NK-92 treated with Interleukin-12 subunit alpha and Interleukin-12 subunit beta, amount 100 ng/mL, for 24 hours (cell line): ENCODE data around the gene TNRC6C.
"Not testable (repeated sequence)": the region's sequence is repeated elsewhere in the genome, so short reads cannot be mapped to it uniquely, and the experiment has no call there.

ENCODE experiments used
- DNase-seq: peaks from one replicate; lab custom pipeline; 2025; lab: John Stamatoyannopoulos, UW

Gene TNRC6C

GRCh38 chr17:78112518-78113471 lies 154.3 kb downstream of the TNRC6C start:
- DNase-seq = peak; percentile 49

GRCh38 chr17:78113804-78114785 lies 155.6 kb downstream of the TNRC6C start:
- DNase-seq = no peak

DNA sequence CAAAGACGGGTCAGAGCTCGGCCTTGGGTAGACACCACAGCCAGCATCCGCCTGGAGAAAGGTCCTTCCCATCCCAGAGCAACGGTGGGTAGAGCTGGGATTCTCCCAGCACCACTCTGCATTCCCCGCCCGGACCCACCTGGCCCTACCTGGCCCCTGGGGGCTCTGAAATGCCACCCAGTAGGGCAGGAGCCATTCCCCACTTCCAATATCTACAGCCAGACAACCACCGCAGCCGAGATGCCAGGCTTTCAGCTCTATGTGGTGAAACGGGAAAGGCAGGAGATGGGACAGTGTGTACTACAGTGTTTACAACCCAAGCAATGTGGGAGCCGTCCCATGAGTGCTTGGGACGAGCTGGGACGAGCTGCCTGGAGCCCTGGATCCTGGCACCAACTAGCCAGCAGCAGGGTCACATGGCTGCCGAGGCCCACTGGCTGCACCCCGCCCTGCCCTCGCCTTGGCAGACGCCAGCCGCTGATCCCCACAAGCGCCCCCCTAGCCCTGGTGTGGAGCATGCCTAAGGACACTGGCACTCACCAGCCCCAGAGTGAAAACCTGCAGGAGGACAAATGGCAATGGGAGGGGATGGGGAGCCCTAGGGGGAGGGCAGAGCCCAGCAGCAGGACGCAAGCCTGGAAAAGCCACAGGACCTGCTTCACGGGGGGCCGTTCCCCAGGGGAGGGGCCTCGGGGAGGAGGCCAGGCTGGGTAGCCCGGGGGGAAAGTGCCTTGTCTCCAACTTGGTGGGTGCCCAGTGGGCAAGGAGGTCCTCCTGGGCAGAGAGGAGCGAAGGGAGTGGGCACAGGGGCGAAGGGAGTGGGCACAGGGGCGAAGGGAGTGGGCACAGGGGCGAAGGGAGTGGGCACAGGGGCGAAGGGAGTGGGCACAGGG lies 156.6 kb downstream of the TNRC6C start:
- no peak for DNase-seq

DNA sequence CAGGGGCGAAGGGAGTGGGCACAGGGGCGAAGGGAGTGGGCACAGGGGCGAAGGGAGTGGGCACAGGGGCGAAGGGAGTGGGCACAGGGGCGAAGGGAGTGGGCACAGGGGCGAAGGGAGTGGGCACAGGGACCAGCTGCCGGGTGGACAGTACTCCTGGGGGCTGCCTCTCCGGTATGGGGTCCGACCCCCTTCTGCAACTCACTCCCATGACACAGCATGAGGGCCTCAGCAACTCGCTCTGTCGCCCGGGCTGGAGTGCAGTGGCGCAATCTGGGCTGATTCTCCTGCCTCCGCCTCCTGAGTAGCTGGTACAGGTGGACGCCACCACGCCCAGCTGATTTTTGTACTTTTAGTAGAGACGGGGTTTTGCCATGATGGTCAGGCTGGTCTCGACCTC lies 157.3 kb downstream of the TNRC6C start:
- not testable (repeated sequence) for DNase-seq

DNA sequence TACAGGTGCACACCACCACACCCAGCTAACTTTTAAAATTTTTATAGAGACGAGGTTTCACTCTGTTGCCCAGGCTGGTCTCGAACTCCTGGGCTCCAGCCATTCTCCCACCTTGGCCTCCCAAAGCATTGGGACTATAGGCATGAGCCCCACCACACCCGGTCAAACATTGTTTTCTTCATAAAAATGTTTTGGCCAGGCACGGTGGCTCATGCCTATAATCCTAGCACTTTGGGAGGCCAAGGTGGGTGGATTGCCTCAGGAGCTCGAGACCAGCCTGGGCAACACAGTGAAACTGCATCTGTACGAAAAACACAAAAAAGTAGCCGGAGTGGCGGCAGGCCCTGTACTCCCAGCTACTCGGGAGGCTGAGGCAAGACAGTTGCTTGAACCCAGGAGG lies 157.9 kb downstream of the TNRC6C start:
- no peak for DNase-seq

GRCh38 chr17:78117027-78117981 lies 158.8 kb downstream of the TNRC6C start:
- DNase-seq = no peak

DNA sequence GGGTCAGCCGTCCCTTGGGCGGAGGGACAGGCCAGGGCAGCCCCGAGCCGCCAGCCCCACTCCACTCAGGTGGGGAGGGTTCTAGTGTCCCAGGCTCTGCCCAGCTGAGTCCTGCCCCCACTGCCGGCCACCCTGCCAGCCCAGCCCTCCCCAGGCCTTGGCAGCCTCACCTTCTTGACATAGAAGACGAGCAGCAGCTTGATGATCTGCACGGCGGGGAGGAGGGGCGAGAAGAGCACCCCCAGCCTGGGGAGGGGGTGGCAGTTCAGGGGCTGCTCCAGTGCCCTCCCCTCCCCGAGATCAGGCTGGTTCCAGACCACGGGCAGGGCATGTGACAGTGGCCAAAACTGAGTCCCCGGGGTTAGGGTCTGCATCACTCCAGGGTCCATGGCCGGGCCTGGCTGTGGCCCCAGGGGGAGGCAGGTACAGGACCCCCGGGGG lies 160.3 kb downstream of the TNRC6C start:
- no peak for DNase-seq

DNA sequence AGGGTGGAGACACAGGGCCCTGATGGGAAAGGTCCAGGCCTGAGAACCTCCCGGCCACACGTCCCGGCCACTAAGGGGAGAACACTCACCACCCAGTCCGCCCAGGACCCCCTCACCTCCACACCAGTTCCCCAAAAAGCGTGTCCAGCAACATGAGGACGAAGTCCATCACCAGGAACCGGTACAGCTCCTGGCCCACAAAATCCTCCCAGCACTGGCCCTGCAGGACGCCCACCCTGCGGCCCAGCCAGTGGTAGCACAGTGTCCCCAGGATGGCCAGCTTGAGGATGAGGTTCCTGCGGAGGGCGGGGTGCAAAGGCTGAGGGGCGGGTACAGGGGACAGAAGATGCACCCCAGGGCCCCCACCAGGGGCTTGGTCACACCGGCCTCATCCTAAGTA lies 162.0 kb downstream of the TNRC6C start:
- DNase-seq = no peak

- DNase-seq = no peak
Observed at GRCh38 chr17:78120971-78121800, 162.7 kb downstream of the TNRC6C start.

- DNase-seq = no peak
Observed at GRCh38 chr17:78121801-78122215, 163.3 kb downstream of the TNRC6C start.

DNA sequence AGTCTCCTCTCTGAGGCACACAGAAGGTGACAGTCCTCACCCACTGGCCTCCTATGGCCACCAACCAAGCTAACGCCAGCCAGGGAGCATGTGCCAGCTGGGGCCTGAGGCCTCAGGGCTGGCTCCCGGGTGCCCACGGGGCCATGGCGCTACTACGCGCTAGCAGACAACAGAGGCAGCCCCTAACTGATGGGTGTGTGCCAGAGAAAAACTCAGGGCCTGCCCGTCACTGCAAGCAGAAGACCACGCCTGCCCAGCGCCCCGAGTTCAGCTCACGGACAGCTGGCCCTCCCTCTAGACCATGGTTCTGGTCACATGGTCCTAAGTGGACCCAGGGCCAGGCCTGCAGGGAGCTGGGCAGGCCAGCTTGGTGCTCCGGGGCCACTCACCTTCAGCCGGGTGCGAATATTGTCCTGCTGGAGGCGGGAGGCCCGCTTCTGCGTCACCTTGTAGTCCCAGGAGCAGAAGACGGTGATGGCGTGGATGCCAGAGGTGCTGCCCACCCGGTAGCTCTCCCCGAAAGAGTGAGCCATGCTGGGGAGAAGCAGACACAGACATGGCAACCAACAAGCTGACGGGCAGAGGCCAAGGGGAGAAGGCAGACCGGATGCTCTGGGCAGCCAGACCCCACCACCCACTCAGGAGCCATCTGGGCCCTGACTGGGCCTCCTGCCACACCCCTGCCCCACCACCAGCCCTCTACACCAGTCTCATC lies 163.9 kb downstream of the TNRC6C start:
- no peak for DNase-seq

DNA sequence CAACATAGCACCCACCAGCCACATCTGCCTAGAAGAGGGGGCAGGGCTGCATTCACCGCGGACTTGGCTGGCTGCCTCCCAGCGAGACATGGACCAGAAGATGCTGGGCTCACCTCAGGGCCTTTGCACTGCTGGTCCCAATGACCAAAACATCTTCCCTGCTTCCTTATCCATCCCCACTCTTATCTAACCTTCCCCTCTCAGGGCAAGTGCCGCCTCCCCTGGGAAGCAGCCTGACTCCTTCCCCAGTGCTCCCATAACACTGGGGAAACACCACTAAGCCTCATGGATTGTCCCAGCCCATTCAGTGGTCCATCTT lies 164.4 kb downstream of the TNRC6C start:
- DNase-seq = no peak

DNA sequence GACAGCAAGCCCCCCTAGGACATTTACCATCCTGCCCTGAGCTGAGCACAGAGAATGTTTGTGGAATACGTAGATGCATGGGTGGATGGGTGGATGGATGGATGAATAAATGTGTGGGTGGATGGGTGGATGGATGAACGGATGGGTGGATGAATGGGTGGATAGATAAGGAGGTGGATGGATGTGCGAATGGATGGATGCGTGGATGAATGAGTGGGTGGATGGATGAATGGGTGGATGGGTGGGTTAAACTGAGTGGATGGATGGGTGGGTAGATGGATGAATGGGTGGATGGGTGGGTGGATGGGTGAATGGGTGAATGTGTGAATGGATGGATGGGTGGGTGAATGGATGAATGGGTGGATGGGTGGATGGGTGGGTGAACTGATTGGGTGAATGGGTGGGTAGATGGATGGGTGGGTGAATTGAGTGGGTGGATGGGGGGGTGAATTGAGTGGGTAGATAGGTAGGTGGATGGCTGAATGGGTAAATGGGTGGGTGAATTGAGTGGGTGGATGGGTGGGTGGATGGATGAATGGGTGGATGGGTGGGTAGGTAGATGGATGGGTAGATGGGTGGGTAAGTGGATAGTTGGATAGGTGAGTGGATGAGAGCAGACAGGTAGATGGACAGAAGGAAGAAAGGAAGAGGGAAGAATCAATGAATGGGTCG lies 164.9 kb downstream of the TNRC6C start:
- no peak for DNase-seq

GRCh38 chr17:78124081-78124835 lies 165.8 kb downstream of the TNRC6C start:
- no peak for DNase-seq

GRCh38 chr17:78124836-78125137 lies 166.3 kb downstream of the TNRC6C start:
- no peak for DNase-seq

- no peak for DNase-seq
Observed at GRCh38 chr17:78125138-78125913, 166.8 kb downstream of the TNRC6C start.
